DMS153 (cell line): ENCODE data around the gene ASAP2.

Experiments
- DNase-seq: peaks from one replicate; lab custom pipeline; 2025; lab: John Stamatoyannopoulos, UW

The ASAP2 gene

GRCh38 chr2:9205963-9206948, at the start of gene ASAP2:
ASAP2 (plus strand) TSS chr2:9206812; CDS start chr2:9207105, 293 bp downstream.
- DNase-seq, result peak; percentile 29

DNA sequence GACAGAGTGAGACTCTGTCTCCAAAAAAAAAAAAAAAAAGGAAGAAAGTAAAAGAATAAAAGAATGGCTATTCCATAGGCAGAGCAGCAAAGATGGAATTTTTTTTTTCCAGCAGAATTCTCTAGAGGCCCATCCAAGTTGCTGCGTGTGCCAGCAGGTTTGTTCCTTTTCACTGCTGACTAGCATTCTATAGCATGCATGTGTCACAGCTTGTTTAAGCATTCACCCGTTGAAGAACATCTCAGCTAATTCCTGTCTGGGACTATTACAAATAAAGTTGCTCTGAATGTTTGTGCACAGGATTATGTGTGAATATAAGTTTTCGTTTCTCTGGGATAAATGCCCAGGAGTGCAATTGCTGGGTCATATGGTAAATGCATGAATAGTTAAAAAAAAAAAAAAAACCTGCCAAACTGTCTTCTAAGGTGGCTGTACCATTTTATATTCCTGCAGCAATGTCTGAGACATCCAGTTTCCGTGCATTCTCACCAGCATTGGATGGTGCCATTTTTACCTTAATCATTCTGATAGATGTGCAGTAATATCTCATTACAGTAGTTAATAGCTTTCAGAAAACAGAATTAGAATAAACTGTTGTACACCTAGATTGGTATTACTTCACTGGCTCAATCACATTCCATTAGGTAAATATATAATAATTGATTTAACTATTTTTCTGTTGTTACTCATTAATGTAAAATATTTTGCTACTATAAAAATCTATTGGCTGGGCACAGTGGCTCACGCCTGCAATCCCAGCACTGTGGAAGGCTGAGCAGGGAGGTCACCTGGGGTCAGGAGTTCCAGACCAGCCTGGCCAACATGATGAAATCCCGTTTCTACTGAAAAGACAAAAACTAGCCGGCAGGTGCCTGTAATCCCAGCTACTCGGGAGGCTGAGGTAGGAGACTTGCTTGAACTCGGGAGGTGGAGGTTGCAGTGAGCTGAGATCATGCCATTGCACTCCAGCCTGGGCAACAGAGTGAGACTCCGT, 47.5 kb upstream of the ASAP2 start:
- DNase-seq, result no peak

- DNase-seq, result no peak
Observed at GRCh38 chr2:9160732-9161131, 45.9 kb upstream of the ASAP2 start.

GRCh38 chr2:9162841-9163240, 43.8 kb upstream of the ASAP2 start:
- no peak for DNase-seq

- no peak for DNase-seq
Observed at GRCh38 chr2:9163306-9164111, 43.1 kb upstream of the ASAP2 start.

DNA sequence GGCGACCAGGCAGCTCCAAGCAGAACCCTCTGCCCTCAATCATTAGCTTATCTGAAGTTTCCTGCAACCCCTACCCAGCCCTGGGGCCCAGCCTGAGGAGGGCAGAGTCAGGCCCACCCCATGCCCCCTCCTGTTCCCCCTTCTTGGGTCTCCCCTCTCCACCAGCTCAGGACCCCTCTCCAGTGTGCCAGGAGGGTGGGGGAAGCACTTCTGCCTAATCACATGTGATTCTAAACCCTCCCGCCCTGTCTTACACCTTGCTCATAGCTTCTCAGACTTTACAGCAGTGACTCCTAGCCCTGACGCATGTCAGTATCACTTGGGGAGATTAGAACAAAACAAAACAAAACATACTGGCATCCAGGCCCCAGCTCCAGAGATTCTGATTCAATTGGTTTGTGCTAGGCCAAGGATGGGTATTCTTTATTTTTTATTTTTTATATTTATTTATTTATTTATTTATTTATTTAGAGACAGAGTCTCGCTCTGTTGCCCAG, 42.5 kb upstream of the ASAP2 start:
- no peak for DNase-seq

DNA sequence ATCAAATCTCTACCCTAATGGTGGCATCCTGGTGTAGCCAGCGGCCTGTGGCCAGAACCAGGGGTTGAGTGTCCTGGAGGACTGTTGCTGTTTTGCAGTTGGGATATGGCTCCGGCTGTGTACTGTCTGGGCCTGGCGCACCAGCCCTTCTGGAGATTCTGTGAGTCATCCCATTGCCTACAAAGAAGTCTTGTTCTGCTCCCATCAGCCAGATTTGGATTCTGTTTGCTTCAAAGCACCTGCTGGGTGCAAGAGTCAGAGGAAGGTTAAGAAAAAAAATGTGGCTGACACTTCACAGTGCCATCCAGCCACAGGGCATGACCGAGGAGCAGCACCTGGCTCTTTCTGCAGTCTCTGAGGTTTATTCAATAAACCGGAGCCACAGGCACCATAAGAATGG, 41.0 kb upstream of the ASAP2 start:
- no peak for DNase-seq

DNA sequence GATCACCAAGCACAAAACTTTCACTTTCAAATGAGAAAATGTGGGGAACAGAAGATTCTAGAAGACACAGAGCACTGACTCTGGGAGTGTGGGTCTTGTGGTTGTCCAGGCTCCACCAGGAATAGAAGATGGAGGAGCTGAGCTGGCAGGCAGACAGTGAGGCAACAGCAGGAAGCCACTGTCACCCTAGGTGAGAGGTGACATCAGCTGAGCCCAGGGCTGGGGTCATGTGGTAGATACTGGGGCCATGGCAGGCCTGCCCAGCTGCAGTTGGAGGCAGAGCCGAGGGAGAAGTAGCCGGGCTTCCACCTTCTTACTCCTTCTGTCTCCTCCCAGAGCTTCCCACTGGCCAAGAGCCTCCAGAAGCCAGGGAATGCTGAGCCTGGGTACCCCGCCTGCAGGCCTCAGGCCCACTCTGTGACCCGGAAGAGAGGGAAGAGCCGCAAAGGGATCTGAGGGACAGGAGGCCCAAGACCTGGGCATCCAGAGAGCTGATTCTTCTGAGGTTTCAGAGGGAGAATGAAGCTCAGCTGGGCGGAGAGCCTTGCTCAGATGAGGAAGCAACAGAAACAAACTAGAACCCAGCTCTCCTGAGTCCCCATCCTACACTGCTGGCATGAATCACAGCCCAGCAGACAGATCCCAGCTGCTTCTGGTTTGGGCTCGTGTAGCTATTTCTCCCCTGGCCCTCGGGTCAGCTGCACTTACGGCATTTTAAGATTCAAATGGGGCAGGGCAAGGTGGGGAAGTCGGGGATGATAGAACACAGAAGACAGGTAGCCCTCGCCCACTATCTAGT, 39.8 kb upstream of the ASAP2 start:
- no peak for DNase-seq

GRCh38 chr2:9167718-9168657, 38.6 kb upstream of the ASAP2 start:
- peak; percentile 51 for DNase-seq

- peak; percentile 12 for DNase-seq
Observed at GRCh38 chr2:9168821-9169221, 37.8 kb upstream of the ASAP2 start.

DNA sequence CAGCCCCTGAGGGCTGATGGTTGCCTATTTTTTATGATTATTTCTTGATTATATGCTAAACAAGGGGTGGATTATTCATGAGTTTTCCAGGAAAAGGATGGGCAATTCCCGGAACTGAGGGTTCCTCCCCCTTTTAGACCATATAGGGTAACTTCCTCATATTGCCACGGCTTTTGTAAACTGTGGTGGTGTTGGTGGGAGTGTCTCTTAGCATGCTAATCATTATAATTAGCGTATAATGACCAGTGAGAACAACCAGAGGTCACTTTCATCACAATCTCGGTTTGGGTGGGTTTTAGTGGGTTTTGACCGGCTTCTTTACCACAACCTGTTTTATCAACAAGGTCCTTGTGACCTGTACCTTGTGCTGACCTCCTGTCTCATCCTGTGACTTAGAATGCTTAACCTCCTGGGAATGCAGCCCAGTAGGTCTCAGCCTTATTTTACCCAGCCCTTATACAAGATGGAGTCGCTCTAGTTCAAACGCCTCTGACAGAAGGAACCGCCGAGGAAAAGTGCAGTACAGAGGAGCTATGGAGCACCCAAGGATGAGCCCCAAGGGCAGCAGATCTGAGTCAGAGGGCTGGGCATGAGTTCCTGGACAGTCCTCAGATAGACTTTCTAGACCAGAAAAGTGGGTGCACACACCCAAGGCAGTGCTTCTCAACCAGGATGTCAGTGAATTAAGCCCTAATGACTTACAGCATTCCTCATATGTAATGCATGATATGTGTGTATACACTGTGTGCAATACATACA, 37.1 kb upstream of the ASAP2 start:
- DNase-seq, result no peak

DNA sequence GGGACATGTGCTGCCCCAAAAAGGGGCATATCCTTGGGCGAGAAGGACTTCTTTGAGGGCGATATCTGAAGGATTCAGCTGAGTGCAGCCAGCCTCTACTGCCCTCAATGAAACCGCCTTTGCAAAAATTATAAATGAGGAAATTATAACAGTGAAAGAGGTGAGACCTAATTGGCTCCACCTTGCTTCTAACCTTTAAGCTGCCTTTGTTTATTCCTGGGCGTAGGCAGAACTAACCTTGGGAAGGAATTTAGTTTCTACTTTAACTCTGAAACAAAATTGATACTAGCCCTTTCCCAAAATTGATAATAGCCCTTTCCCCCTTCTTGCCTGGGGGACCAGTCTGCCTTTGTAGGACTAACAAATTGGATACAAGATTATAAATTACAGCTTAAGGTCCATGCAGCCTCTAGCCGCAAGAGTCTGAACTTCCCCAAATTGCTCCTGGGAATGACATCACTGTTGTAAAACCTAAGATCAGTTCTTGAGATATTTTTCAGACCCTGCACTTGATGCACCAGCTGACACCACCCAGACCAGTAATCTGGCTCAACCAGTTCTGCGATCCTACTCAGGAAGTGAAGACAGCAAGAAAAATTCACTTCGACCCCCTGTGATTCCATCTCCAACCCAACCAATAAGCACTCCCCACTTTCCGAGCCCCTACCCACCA, 36.0 kb upstream of the ASAP2 start:
- no peak for DNase-seq

GRCh38 chr2:9174771-9175437, 31.7 kb upstream of the ASAP2 start:
- DNase-seq, result peak; percentile 60

- DNase-seq, result no peak
Observed at GRCh38 chr2:9178110-9178903, 28.3 kb upstream of the ASAP2 start.

GRCh38 chr2:9178904-9179571, 27.6 kb upstream of the ASAP2 start:
- DNase-seq, result peak; percentile 95

GRCh38 chr2:9179572-9180201, 26.9 kb upstream of the ASAP2 start:
- peak; percentile 49 for DNase-seq
